ENCODE measurements around the gene COX20. TPM values are rescaled to one million over a fixed set of nuclear protein-coding genes. Genes with fewer than 3 reads are reported as not detected.
"Not testable (repeated sequence)": the region's sequence is repeated elsewhere in the genome, so short reads cannot be mapped to it uniquely, and the experiment has no call there.

The COX20 gene
- total and polyA plus RNA-seq, 11 donors, result 43.5 to 122 (median 59.8) TPM

DNA sequence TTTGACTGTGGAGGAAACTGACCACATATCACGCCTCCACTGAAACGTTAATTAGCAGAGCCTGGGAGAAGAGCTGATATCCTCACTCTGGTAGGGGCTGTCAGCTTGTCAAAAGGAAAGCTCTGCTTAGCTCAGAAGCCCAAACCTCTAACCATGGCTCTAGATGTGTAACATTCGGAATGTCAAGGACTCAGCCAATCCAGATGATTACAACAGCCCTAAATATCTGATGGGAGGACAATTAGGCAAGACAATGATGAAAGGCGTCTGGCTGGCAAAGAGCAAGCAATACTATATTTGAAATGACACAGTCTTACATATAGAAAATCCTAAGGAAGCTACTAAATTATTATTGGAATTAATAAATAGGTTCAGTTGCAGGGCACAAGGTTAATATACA, 45.7 kb upstream of the COX20 start:
- WGBS, 4 donors, result 50 to 58% (median 53%) methylated on average over 4 of the region's 4 CpGs
- H3K4me3 ChIP-seq, result no peak overlapping the region
- ATAC-seq (no peak), DNase-seq (no peak)
- intact Hi-C loops (cut with DNase I), result loop anchor here in 1 of 10 donors (2.0 kb wide), 1 partner anchor 185 kb away; no protein-coding TSS in a partner anchor
- no peaks in the 10 kb centered on the region for H3K9me3 ChIP-seq
- no peak overlapping the region for H3K27ac ChIP-seq
- TF ChIP-seq, protein P1, sequence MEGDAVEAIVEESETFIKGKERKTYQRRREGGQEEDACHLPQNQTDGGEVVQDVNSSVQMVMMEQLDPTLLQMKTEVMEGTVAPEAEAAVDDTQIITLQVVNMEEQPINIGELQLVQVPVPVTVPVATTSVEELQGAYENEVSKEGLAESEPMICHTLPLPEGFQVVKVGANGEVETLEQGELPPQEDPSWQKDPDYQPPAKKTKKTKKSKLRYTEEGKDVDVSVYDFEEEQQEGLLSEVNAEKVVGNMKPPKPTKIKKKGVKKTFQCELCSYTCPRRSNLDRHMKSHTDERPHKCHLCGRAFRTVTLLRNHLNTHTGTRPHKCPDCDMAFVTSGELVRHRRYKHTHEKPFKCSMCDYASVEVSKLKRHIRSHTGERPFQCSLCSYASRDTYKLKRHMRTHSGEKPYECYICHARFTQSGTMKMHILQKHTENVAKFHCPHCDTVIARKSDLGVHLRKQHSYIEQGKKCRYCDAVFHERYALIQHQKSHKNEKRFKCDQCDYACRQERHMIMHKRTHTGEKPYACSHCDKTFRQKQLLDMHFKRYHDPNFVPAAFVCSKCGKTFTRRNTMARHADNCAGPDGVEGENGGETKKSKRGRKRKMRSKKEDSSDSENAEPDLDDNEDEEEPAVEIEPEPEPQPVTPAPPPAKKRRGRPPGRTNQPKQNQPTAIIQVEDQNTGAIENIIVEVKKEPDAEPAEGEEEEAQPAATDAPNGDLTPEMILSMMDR (IDR thresholded peaks at IDR 0.05), result no peak
- no peak for TF ChIP-seq POLR2A (IDR thresholded peaks at IDR 0.05)
- H3K36me3 ChIP-seq, result no peaks in the 10 kb centered on the region
- no peaks in the 10 kb centered on the region for H3K4me1 ChIP-seq
- no peaks in the 10 kb centered on the region for H3K27me3 ChIP-seq

DNA sequence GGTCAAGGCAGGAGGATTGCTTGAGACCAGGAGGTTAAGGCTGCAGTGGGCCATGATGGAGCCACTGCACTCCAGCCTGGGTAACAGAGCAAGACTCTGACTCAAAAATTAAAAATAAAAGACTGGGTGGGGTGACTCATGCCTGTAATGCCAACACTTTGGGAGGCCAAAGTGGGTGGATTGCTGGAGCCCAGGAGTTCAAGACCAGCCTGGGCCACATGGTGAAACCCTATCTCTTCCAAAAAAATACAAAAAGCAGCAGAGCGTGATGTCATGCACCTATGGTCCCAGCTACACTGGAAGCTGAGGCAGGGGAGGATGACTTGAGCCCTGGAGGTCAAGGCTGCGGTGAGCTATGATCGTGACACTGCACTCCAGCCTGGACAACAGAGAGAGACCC, 44.4 kb upstream of the COX20 start:
- TF ChIP-seq, protein P1 (IDR thresholded peaks at IDR 0.05), result no peak
- no peak for TF ChIP-seq POLR2A (IDR thresholded peaks at IDR 0.05)
- H3K27me3 ChIP-seq, result no peaks in the 10 kb centered on the region
- no peak overlapping the region for H3K4me3 ChIP-seq
- H3K36me3 ChIP-seq, result no peaks in the 10 kb centered on the region
- DNase-seq, result no peak
- H3K9me3 ChIP-seq, result no peaks in the 10 kb centered on the region
- no peak for ATAC-seq
- H3K27ac ChIP-seq, result no peak overlapping the region
- WGBS, 4 donors, result 92 to 100% (median 95%) methylated on average over 3 of the region's 3 CpGs
- intact Hi-C loops (cut with DNase I), result no loop called here
- no peaks in the 10 kb centered on the region for H3K4me1 ChIP-seq

DNA sequence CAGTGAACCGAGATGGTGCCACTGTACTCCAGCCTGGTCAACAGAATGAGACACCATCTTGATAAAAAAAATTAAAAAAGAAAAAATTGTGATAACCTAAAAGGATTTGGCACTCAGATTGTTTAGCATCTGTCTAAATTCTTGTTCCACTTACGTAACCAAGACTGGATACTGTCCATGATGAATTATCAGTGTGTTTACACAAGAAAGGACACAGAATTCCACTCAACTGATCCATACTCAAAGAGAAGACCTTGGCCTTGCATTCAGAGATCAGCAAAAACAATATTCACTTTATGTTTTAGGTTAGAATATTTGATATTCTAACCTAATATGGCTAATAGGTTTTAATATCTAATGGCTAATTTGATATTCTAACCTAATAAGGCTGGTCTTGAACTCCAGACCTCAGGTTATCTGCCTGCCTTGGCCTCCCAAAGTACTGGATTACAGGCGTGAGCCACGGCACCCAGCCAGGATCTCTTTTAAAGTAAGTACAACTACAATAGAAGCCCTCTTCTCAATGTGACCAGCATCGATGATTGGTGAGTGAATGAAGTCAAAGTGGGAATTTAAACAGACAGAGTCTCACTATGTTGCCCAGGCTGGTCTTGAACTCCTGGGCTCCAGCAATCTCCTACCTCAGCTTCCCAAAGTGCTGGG, 43.1 kb upstream of the COX20 start:
- 63 to 85% (median 75%) methylated on average over 5 of the region's 5 CpGs for WGBS, 4 donors
- no peak overlapping the region for H3K27ac ChIP-seq

DNA sequence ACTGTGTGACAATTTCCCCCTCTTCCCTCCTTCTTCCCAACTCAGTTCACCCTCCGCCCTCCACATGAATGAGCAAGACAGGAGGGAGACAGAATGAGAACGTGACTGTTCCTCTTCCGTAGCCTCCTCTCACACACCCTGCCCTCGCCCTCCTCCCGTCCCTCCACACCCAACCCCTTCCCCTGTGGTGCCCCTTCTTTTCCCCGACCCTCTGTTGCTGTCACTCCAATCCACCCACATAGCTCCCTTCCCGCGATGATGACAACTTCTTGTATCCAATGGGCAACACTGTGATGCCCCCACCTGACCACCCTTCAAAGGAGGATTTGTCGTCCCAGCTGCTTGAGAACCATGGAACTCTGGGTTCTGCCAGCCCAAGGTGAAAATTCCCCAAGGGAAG, 41.4 kb upstream of the COX20 start:
- 90 to 93% (median 92%) methylated on average over 9 of the region's 9 CpGs for WGBS, 4 donors
- Histone ChIP-seq H3K4me1 (no peaks in the 10 kb centered on the region), H3K36me3 (no peaks in the 10 kb centered on the region), H3K27me3 (no peaks in the 10 kb centered on the region), H3K27ac (no peak overlapping the region), H3K9me3 (no peaks in the 10 kb centered on the region), H3K4me3 (no peak overlapping the region)
- DNase-seq, result no peak
- ATAC-seq, result no peak
- intact Hi-C loops (cut with DNase I), result loop anchor here in 2 of 10 donors (2.0 kb wide), 2 partner anchors 189 to 191 kb away; no protein-coding TSS in a partner anchor
- TF ChIP-seq POLR2A (IDR thresholded peaks at IDR 0.05), result no peak
- TF ChIP-seq, protein P1 (IDR thresholded peaks at IDR 0.05), result no peak

More for the DNA sequence above, 43.1 kb upstream of the COX20 start:
- no peaks in the 10 kb centered on the region for H3K9me3 ChIP-seq
- H3K36me3 ChIP-seq, result no peaks in the 10 kb centered on the region
- no peaks in the 10 kb centered on the region for H3K4me1 ChIP-seq
- intact Hi-C loops (cut with DNase I), result no loop called here
- peak in 1 of 4 donors; percentile 34 for ATAC-seq
- no peak for DNase-seq
- H3K4me3 ChIP-seq, result no peak overlapping the region
- no peaks in the 10 kb centered on the region for H3K27me3 ChIP-seq
- TF ChIP-seq POLR2A (IDR thresholded peaks at IDR 0.05), result no peak

DNA sequence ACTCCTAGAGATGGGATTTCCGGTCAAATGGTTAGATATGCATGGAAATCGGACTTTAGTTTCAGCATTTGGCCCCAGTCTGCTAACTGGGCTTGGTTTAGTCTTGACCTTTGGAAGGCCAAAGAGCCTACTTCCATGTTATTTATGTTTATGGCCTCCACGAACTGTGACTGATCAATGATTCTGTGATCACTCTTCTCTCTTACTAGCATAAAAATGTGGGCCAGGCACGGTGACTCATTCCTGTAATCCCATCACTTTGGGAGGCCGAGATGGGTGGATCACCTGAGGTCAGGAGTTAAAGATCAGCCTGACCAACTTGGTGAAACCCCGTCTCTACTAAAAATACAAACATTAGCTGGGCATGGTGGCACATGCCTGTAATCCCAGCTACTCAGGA, 40.9 kb upstream of the COX20 start:
- H3K4me3 ChIP-seq, DNase-seq, H3K9me3 ChIP-seq, H3K27me3 ChIP-seq, H3K27ac ChIP-seq, H3K4me1 ChIP-seq, ATAC-seq, H3K36me3 ChIP-seq: not testable (repeated sequence)
- 89 to 91% (median 90%) methylated on average over 6 of the region's 6 CpGs for WGBS, 4 donors
- intact Hi-C loops (cut with DNase I), result loop anchor here in 2 of 10 donors (2.0 kb wide), 2 partner anchors 190 to 192 kb away; no protein-coding TSS in a partner anchor
